Measurements from ENCODE around the gene LSAMP. TPM values are rescaled to one million over a fixed set of nuclear protein-coding genes. Genes with fewer than 3 reads are reported as not detected.

The LSAMP gene
- total RNA-seq, 1 donor from 2014 or later, result 24.6 TPM

- Histone ChIP-seq H3K4me1 (no peaks in the 10 kb centered on the region), H3K9me3 (no peaks in the 10 kb centered on the region), H3K27me3 (no peaks in the 10 kb centered on the region), H3K4me3 (no peak overlapping the region), H3K27ac (no peak overlapping the region), H3K36me3 (no peaks in the 10 kb centered on the region)
- intact Hi-C loops (cut with DNase I), result no loop called here
- ATAC-seq (no peak), DNase-seq (no peak)
- TF ChIP-seq CTCF (IDR thresholded peaks at IDR 0.05), result no peak
Observed at GRCh38 chr3:115928376-115928775, 516.9 kb downstream of the LSAMP start.

GRCh38 chr3:115927197-115927596, 518.1 kb downstream of the LSAMP start:
- Histone ChIP-seq H3K9me3 (no peaks in the 10 kb centered on the region), H3K4me3 (no peak overlapping the region), H3K4me1 (no peaks in the 10 kb centered on the region), H3K36me3 (no peaks in the 10 kb centered on the region), H3K27me3 (no peaks in the 10 kb centered on the region), H3K27ac (no peak overlapping the region)
- intact Hi-C loops (cut with DNase I), result no loop called here
- DNase-seq, result no peak
- TF ChIP-seq CTCF (IDR thresholded peaks at IDR 0.05), result no peak
- no peak for ATAC-seq

- DNase-seq (no peak), ATAC-seq (no peak)
- H3K27me3 ChIP-seq, result no peaks in the 10 kb centered on the region
- no peaks in the 10 kb centered on the region for H3K36me3 ChIP-seq
- no peak overlapping the region for H3K4me3 ChIP-seq
- H3K27ac ChIP-seq, result no peak overlapping the region
- H3K4me1 ChIP-seq, result no peaks in the 10 kb centered on the region
- TF ChIP-seq CTCF (IDR thresholded peaks at IDR 0.05), result peak; percentile 37
- H3K9me3 ChIP-seq, result no peaks in the 10 kb centered on the region
- intact Hi-C loops (cut with DNase I), result no loop called here
Observed at GRCh38 chr3:115922681-115923347, 522.5 kb downstream of the LSAMP start.

- Histone ChIP-seq H3K27ac (no peak overlapping the region), H3K4me3 (no peak overlapping the region), H3K27me3 (no peaks in the 10 kb centered on the region), H3K36me3 (no peaks in the 10 kb centered on the region), H3K4me1 (no peaks in the 10 kb centered on the region), H3K9me3 (no peaks in the 10 kb centered on the region)
- TF ChIP-seq CTCF (IDR thresholded peaks at IDR 0.05), result no peak
- no peak for DNase-seq
- ATAC-seq, result no peak
- intact Hi-C loops (cut with DNase I), result no loop called here
Observed at GRCh38 chr3:115921711-115922110, 523.6 kb downstream of the LSAMP start.

- no peak for DNase-seq
- no peaks in the 10 kb centered on the region for H3K9me3 ChIP-seq
- intact Hi-C loops (cut with DNase I), result no loop called here
- H3K4me3 ChIP-seq, result no peak overlapping the region
- no peaks in the 10 kb centered on the region for H3K27me3 ChIP-seq
- no peak for TF ChIP-seq CTCF (IDR thresholded peaks at IDR 0.05)
- no peaks in the 10 kb centered on the region for H3K36me3 ChIP-seq
- H3K27ac ChIP-seq, result no peak overlapping the region
- ATAC-seq, result no peak
- no peaks in the 10 kb centered on the region for H3K4me1 ChIP-seq
Observed at GRCh38 chr3:115918900-115919299, 526.4 kb downstream of the LSAMP start.

GRCh38 chr3:115916866-115917265, 528.4 kb downstream of the LSAMP start:
- Histone ChIP-seq H3K9me3 (no peaks in the 10 kb centered on the region), H3K36me3 (no peaks in the 10 kb centered on the region), H3K27me3 (no peaks in the 10 kb centered on the region), H3K27ac (no peak overlapping the region), H3K4me3 (no peak overlapping the region), H3K4me1 (no peaks in the 10 kb centered on the region)
- DNase-seq (no peak), ATAC-seq (no peak)
- no peak for TF ChIP-seq CTCF (IDR thresholded peaks at IDR 0.05)
- intact Hi-C loops (cut with DNase I), result no loop called here

Measured in upper lobe of right lung (tissue), 1 donor.